Choroid plexus epithelial cell (primary cell): Measurements from ENCODE around the gene HDX.
A peak's percentile ranks its signal among the peaks of the same experiment; 100 is the strongest.

ENCODE experiments used
- DNase-seq: peaks from one replicate; pipeline ENCODE4 v3.0.0-alpha.2; 2010; ENCODE audit warnings: low read depth
- H3K4me3 ChIP-seq: 2 replicates; pipeline ENCODE4 v1.5.1; 2011; ENCODE audit warnings: low read depth, mild to moderate bottlenecking, control low read depth, low read length, moderate library complexity
- CTCF ChIP-seq: conservative IDR thresholded peaks from 2 replicates; pipeline ENCODE4 v1.5.1; 2011; ENCODE audit warnings: low read depth, mild to moderate bottlenecking, control low read depth, inconsistent platforms, low read length, moderate library complexity

The HDX gene

GRCh38 chrX:84475596-84475995 is 26.7 kb downstream of the HDX start:
- DNase-seq, result no peak
- no peak overlapping the region for H3K4me3 ChIP-seq
- no peak for TF ChIP-seq CTCF

- peak; percentile 8 for DNase-seq
- no peak overlapping the region for H3K4me3 ChIP-seq
- TF ChIP-seq CTCF, result no peak
These were observed 27.2 kb downstream of the HDX start for GRCh38 chrX:84475101-84475500.

- TF ChIP-seq CTCF, result no peak
- DNase-seq, result peak; percentile 81
- no peak overlapping the region for H3K4me3 ChIP-seq
These were observed 33.0 kb downstream of the HDX start for GRCh38 chrX:84469226-84469625.

GRCh38 chrX:84467898-84468297 is 34.4 kb downstream of the HDX start:
- TF ChIP-seq CTCF, result no peak
- DNase-seq, result no peak
- H3K4me3 ChIP-seq, result no peak overlapping the region

GRCh38 chrX:84453351-84454246 is 48.7 kb downstream of the HDX start:
- no peak for TF ChIP-seq CTCF
- no peak for DNase-seq

GRCh38 chrX:84441143-84441542 is 61.1 kb downstream of the HDX start:
- no peak for TF ChIP-seq CTCF
- no peak for DNase-seq
- H3K4me3 ChIP-seq, result no peak overlapping the region

More at GRCh38 chrX:84453351-84454246, 48.7 kb downstream of the HDX start:
- H3K4me3 ChIP-seq, result no peak overlapping the region

GRCh38 chrX:84415140-84415539 is 87.1 kb downstream of the HDX start:
- TF ChIP-seq CTCF, result no peak
- H3K4me3 ChIP-seq, result no peak overlapping the region
- no peak for DNase-seq
